ENCODE measurements around the gene ACADVL.

DNA sequence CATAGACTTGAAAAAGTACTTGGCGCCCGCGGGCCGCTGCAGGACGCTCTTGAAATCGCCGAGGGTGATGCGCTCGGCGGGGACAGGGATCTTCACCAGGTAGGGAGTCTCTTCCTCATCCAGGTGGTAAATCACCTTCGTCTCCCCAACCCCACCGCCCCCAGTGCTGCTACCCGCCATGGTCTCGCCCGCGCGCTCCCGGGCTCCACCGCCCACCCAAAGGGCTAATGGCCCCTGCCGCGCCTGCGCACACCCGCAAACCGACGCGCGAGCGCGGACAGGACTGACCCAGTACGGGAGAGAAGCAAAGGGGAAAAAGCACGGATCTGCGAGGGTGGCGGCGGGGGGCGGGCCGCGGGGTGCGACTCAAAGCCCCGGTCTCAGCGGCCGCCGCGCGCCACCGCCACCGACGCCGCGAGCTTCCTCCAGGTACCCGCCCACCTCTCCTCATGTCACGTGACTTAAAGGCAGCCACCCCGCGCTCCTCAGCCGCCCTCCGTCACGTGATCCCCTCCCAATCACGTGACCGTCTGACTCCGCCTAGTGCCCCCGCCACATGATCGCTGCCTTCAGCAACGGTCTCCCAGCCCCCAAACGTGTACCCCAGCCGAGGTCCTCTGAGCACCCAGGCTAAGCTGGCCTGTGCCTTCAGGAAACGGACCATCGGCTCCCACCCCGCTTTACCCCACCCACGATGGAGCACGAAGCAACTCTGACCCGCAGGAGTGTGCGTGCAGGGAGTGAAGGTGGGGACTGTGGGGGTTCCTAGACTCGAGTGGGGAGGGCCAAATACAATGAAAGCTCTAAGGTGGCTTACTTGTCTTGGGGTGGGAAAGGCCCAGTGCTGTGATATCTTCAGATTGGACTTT, 14.6 kb downstream of the ACADVL start, which contains the start of gene DVL2:
- TF ChIP-seq EZH2 (IDR thresholded peaks at IDR 0.05; ENCODE audit: insufficient read depth, poor library complexity, severe bottlenecking) (no peak), EZH2phosphoT487 (IDR thresholded peaks at IDR 0.05; ENCODE audit: insufficient read depth, low read depth) (no peak)
